Measurements from ENCODE around the gene PPP1R12B.
"Not testable (repeated sequence)": the region's sequence is repeated elsewhere in the genome, so short reads cannot be mapped to it uniquely, and the experiment has no call there.

PPP1R12B gene

GRCh38 chr1:202546377-202546776, 197.9 kb downstream of the PPP1R12B start:
- H3K4me3 Mint-ChIP-seq; H3K9me3 Mint-ChIP-seq; H3K36me3 Mint-ChIP-seq (ENCODE audit: low read depth); H3K27me3 Mint-ChIP-seq (ENCODE audit: low read depth); H3K27ac Mint-ChIP-seq: not testable (repeated sequence)
- peaks cover 13% of the 10 kb centered on the region for H3K4me1 Mint-ChIP-seq (ENCODE audit: low read depth)

DNA sequence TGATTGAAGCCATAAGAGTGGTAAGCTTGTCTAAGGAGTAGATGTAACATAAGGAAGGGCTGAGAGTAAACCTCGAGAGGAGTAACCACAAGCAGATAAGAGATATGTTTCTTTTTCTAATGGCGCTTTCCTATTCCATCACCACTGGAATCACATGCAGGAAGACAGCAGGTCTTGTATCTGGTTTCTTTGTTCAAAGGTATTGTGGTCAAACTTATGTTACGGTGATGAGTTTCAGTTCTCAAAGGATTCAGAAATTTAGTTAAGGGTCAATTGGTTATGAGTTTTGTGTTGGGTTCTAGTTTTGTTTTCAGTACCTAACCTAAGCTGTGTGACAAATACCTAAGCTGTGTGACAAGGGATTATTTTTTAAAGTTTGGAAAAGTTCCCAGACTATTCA, 198.3 kb downstream of the PPP1R12B start:
- H3K27me3 Mint-ChIP-seq (ENCODE audit: low read depth); H3K4me3 Mint-ChIP-seq; H3K27ac Mint-ChIP-seq; H3K36me3 Mint-ChIP-seq (ENCODE audit: low read depth); H3K9me3 Mint-ChIP-seq: not testable (repeated sequence)
- H3K4me1 Mint-ChIP-seq (ENCODE audit: low read depth) = peaks cover 13% of the 10 kb centered on the region

GRCh38 chr1:202547215-202547614, 198.7 kb downstream of the PPP1R12B start:
- Mint-ChIP-seq H3K4me3 (no peak overlapping the region), H3K27ac (no peak overlapping the region), H3K4me1 (ENCODE audit: low read depth) (peaks cover 13% of the 10 kb centered on the region), H3K27me3 (ENCODE audit: low read depth) (no peaks in the 10 kb centered on the region), H3K9me3 (no peaks in the 10 kb centered on the region), H3K36me3 (ENCODE audit: low read depth) (no peaks in the 10 kb centered on the region)

- not testable (repeated sequence) for H3K36me3 Mint-ChIP-seq (ENCODE audit: low read depth); H3K9me3 Mint-ChIP-seq; H3K27me3 Mint-ChIP-seq (ENCODE audit: low read depth); H3K4me3 Mint-ChIP-seq; H3K27ac Mint-ChIP-seq
- peaks cover 17% of the 10 kb centered on the region for H3K4me1 Mint-ChIP-seq (ENCODE audit: low read depth)
These were observed 201.6 kb downstream of the PPP1R12B start for GRCh38 chr1:202550088-202550487.

DNA sequence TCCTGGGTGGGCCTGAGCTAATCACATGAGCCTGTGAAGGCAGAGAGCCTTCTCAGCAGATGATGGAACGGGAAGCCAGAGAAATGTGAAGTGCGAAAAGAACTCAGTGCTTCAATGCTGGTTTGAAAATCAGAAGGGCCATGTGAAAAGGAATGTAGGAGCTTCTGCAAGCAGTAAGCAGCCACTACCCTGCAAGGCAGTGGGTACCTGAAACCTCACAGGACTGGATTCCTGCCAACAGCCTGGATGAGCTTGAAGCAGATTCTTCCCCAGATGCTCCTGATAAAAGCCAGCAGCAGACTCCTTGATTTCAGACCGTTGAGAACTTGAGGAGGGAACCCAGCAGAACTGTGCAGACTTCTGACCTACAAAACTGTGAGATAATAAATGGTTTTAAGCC, 203.2 kb downstream of the PPP1R12B start:
- H3K4me3 Mint-ChIP-seq = no peak overlapping the region
- H3K27ac Mint-ChIP-seq = no peak overlapping the region

DNA sequence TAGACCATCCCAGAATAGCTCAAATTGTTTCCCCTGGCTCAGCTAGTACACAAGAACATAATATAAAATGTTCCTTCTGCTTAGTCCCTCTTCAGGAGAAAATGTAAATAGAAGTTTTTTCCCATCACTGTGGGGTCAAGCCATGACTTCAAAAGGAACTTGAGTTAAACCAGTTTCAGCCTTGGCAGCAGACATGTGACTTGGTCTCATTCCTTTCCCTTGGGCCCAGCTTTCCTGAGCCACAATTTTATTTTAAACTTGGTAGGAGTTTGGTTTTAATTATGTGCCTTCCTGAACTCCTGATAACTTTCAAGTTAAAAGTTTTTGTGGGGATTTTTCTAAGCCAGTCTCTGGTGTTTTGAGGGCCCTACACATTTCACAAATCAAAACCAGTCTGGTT, 204.1 kb downstream of the PPP1R12B start:
- H3K4me3 Mint-ChIP-seq; H3K36me3 Mint-ChIP-seq (ENCODE audit: low read depth); H3K9me3 Mint-ChIP-seq; H3K27ac Mint-ChIP-seq; H3K4me1 Mint-ChIP-seq (ENCODE audit: low read depth); H3K27me3 Mint-ChIP-seq (ENCODE audit: low read depth): not testable (repeated sequence)

More for the DNA sequence above, 203.2 kb downstream of the PPP1R12B start:
- H3K9me3 Mint-ChIP-seq = no peaks in the 10 kb centered on the region
- no peaks in the 10 kb centered on the region for H3K27me3 Mint-ChIP-seq (ENCODE audit: low read depth)
- H3K36me3 Mint-ChIP-seq (ENCODE audit: low read depth) = no peaks in the 10 kb centered on the region
- H3K4me1 Mint-ChIP-seq (ENCODE audit: low read depth) = peaks cover 6% of the 10 kb centered on the region

- H3K27ac Mint-ChIP-seq; H3K27me3 Mint-ChIP-seq (ENCODE audit: low read depth); H3K4me3 Mint-ChIP-seq; H3K36me3 Mint-ChIP-seq (ENCODE audit: low read depth); H3K9me3 Mint-ChIP-seq; H3K4me1 Mint-ChIP-seq (ENCODE audit: low read depth): not testable (repeated sequence)
These were observed 204.6 kb downstream of the PPP1R12B start for GRCh38 chr1:202553078-202553477.

DNA sequence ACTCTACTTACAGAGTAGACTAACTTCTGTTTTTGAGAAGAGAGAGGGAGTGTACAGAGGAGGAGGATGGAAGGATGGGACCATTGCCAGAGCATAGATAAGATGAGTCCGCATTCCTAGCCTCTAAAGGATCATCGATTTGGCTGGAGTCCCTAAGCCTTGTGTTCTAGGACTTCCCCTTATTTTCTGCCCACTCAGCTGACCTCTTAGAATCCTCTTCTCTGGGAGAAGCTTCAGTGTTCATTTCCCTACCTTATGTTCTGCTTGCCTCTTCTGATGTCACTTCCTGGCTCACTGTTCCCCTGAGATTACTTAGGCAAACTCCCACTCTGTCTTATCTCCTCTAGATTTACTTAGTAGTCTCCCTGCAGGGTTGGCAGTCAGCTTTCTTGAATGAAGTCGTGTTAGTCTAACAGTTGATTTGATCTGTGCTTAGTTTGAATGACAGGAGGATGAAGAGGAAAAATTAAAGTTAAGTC, 205.1 kb downstream of the PPP1R12B start:
- H3K27me3 Mint-ChIP-seq (ENCODE audit: low read depth) = no peaks in the 10 kb centered on the region
- no peaks in the 10 kb centered on the region for H3K9me3 Mint-ChIP-seq
- no peak overlapping the region for H3K4me3 Mint-ChIP-seq
- no peaks in the 10 kb centered on the region for H3K36me3 Mint-ChIP-seq (ENCODE audit: low read depth)
- peaks cover 4% of the 10 kb centered on the region for H3K4me1 Mint-ChIP-seq (ENCODE audit: low read depth)
- H3K27ac Mint-ChIP-seq = no peak overlapping the region

GRCh38 chr1:202554619-202555018, 206.1 kb downstream of the PPP1R12B start:
- H3K4me1 Mint-ChIP-seq (ENCODE audit: low read depth); H3K36me3 Mint-ChIP-seq (ENCODE audit: low read depth); H3K27me3 Mint-ChIP-seq (ENCODE audit: low read depth); H3K4me3 Mint-ChIP-seq; H3K9me3 Mint-ChIP-seq; H3K27ac Mint-ChIP-seq: not testable (repeated sequence)

GRCh38 chr1:202556037-202556436, 207.5 kb downstream of the PPP1R12B start:
- not testable (repeated sequence) for H3K36me3 Mint-ChIP-seq (ENCODE audit: low read depth); H3K9me3 Mint-ChIP-seq

GRCh38 chr1:202557662-202558061, 209.2 kb downstream of the PPP1R12B start:
- not testable (repeated sequence) for H3K27ac Mint-ChIP-seq; H3K4me1 Mint-ChIP-seq (ENCODE audit: low read depth); H3K9me3 Mint-ChIP-seq

More at GRCh38 chr1:202556037-202556436, 207.5 kb downstream of the PPP1R12B start:
- not testable (repeated sequence) for H3K27me3 Mint-ChIP-seq (ENCODE audit: low read depth); H3K27ac Mint-ChIP-seq; H3K4me3 Mint-ChIP-seq; H3K4me1 Mint-ChIP-seq (ENCODE audit: low read depth)

GRCh38 chr1:202561240-202561639, 212.7 kb downstream of the PPP1R12B start:
- Mint-ChIP-seq H3K27me3 (ENCODE audit: low read depth) (no peaks in the 10 kb centered on the region), H3K4me3 (no peak overlapping the region), H3K4me1 (ENCODE audit: low read depth) (peaks cover 12% of the 10 kb centered on the region), H3K27ac (no peak overlapping the region), H3K36me3 (ENCODE audit: low read depth) (peaks cover 4% of the 10 kb centered on the region), H3K9me3 (no peaks in the 10 kb centered on the region)

More at GRCh38 chr1:202557662-202558061, 209.2 kb downstream of the PPP1R12B start:
- not testable (repeated sequence) for H3K36me3 Mint-ChIP-seq (ENCODE audit: low read depth); H3K27me3 Mint-ChIP-seq (ENCODE audit: low read depth); H3K4me3 Mint-ChIP-seq

DNA sequence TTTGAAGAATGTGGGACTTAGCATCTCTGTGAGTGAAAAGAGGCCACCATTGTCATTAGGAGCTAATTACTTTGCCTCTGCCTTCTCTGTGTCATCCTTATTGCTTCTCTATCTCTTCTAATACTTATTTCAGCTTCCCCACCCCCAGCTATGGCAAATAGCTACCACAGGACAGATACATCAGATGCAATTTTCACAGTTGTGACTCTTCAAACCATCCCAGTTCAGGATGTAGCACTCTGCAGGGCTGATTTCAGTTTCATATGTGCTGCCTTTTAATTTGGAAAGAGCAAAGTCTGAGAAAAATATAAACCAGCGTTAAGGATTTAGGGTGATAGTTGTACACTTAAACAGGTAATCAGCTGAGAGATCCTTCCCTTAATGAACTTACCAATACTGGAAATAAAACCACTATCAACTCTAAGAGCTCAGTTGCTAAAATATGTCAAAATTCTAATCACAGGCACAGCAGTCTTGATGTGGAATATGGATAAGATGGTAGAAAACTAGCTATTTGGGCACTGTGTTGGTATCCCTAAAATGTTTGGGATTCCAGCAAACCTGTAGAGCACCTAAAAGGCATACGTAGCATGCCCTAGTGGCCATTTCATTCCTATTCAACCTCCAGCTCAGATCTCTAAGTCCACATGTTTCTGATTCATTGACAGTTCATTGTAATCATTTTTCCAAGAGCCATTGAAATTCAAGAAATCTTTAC, 213.4 kb downstream of the PPP1R12B start:
- Mint-ChIP-seq H3K27ac (no peak overlapping the region), H3K27me3 (ENCODE audit: low read depth) (no peaks in the 10 kb centered on the region), H3K4me1 (ENCODE audit: low read depth) (peaks cover 12% of the 10 kb centered on the region), H3K9me3 (no peaks in the 10 kb centered on the region), H3K4me3 (no peak overlapping the region), H3K36me3 (ENCODE audit: low read depth) (peaks cover 4% of the 10 kb centered on the region)

- H3K4me3 Mint-ChIP-seq = no peak overlapping the region
- H3K36me3 Mint-ChIP-seq (ENCODE audit: low read depth) = peaks cover 4% of the 10 kb centered on the region
- H3K9me3 Mint-ChIP-seq = no peaks in the 10 kb centered on the region
- H3K27ac Mint-ChIP-seq = no peak overlapping the region
- H3K27me3 Mint-ChIP-seq (ENCODE audit: low read depth) = no peaks in the 10 kb centered on the region
- H3K4me1 Mint-ChIP-seq (ENCODE audit: low read depth) = peaks cover 15% of the 10 kb centered on the region
These were observed 214.1 kb downstream of the PPP1R12B start for GRCh38 chr1:202562444-202563060.

GRCh38 chr1:202563818-202564217, 215.3 kb downstream of the PPP1R12B start:
- H3K9me3 Mint-ChIP-seq = no peaks in the 10 kb centered on the region
- H3K4me1 Mint-ChIP-seq (ENCODE audit: low read depth) = peaks cover 15% of the 10 kb centered on the region
- H3K4me3 Mint-ChIP-seq = no peak overlapping the region
- H3K27ac Mint-ChIP-seq = no peak overlapping the region
- H3K27me3 Mint-ChIP-seq (ENCODE audit: low read depth) = no peaks in the 10 kb centered on the region
- H3K36me3 Mint-ChIP-seq (ENCODE audit: low read depth) = peaks cover 8% of the 10 kb centered on the region

Data from T-helper 1 cell treated with Interleukin-12 subunit alpha and Interleukin-12 subunit beta and Interleukin-4 antibody, amounts not matched to agents 30 μg/mL and 1 μg/mL, for 36 hours (primary cell).